Measurements from ENCODE around the gene MTHFR.

Gene MTHFR

GRCh38 chr1:11795238-11795890 lies 10.4 kb downstream of the MTHFR start:
- Mint-ChIP-seq H3K27me3 (no peaks in the 10 kb centered on the region), H3K27ac (no peak overlapping the region), H3K9me3 (no peaks in the 10 kb centered on the region), H3K4me1 (ENCODE audit: low read depth) (no peaks in the 10 kb centered on the region), H3K36me3 (ENCODE audit: low read depth) (peaks cover 78% of the 10 kb centered on the region), H3K4me3 (no peak overlapping the region)
- no peak for DNase-seq

DNA sequence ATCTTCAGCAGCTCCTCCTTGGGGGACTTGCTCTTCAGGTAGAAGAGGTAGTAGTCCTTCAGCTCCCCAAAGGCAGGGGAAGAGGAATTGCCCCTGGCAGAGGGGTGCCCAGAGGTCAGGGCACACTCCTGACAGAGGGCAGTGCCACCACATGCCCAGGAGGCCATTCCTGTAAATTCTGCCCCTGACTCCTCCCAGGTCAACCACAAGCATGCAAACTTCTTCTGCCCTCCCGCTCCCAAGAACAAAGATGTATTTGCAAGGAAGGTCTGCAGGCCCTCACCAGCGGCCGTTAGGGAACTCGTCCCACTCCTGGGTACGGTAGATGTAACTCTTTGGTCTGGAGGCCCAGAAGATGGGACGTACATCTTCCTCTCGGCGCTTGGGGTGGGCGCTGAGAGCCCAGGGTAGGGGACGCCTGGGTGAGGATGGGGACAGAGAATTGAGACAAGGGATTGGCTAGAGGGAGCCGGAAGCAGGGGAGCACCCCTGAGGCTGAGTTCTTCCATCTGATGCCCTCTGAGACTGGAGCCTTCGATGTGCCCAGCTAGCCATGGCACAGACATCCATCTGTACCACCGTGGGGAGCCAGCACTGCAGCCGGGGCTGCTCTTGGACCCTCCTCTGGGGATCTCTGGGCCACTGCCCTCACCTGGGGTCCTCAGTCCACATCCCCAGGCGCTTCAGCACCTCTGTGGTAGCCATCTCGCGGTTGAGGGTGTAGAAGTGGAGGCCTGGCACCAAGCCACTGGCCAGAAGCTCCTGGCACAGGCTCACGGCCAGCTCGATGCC lies 11.1 kb downstream of the MTHFR start:
- H3K36me3 Mint-ChIP-seq (ENCODE audit: low read depth) = peaks cover 71% of the 10 kb centered on the region
- DNase-seq = no peak

DNA sequence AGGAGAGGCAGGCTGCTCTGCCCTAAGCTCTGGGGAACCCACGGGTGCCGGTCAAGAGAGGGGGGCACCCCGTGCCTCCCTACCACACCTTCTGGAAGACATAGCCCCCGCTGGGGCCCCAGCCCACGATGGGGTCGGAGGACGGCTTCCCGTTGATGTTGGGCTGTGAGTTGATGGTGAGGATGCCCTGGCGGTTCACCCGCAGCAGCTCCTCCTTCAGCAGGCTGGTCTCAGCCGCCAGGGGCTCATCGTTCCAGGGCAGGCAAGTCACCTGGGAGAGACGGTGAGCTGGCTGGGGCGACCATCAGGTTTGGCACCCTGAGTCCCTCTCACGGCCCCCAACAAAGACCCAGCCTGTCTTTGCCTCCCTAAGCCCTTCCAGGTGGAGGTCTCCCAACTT lies 11.9 kb downstream of the MTHFR start:
- Mint-ChIP-seq H3K4me1 (ENCODE audit: low read depth) (no peaks in the 10 kb centered on the region), H3K9me3 (no peaks in the 10 kb centered on the region), H3K27me3 (no peaks in the 10 kb centered on the region), H3K36me3 (ENCODE audit: low read depth) (peaks cover 64% of the 10 kb centered on the region), H3K27ac (no peak overlapping the region), H3K4me3 (no peak overlapping the region)
- no peak for DNase-seq

More for the DNA sequence above, 11.1 kb downstream of the MTHFR start:
- Mint-ChIP-seq H3K4me1 (ENCODE audit: low read depth) (no peaks in the 10 kb centered on the region), H3K9me3 (no peaks in the 10 kb centered on the region), H3K4me3 (no peak overlapping the region), H3K27ac (no peak overlapping the region), H3K27me3 (no peaks in the 10 kb centered on the region)

DNA sequence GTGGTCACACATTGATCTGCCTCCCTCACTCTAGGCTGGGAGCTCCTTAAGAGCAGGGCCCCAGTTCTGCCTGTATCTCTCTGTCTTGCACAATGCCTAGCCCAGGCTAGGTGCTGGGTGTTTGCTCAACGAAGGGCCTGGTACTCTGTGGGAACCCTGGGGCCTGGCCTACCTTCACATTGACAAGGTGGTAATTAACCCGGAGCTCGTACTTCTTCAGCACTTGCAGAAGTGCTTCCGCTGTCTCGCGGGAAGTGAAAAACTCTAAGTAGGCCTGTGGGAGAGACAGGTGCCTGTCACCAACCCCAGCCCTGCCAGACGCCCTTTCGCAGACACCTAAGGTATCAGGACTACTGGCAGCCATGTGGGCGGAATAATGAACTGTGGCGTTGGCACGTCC lies 13.7 kb downstream of the MTHFR start:
- no peak for DNase-seq
- Mint-ChIP-seq H3K9me3 (no peaks in the 10 kb centered on the region), H3K27ac (no peak overlapping the region), H3K4me3 (no peak overlapping the region), H3K27me3 (no peaks in the 10 kb centered on the region), H3K4me1 (ENCODE audit: low read depth) (no peaks in the 10 kb centered on the region), H3K36me3 (ENCODE audit: low read depth) (peaks cover 54% of the 10 kb centered on the region)

DNA sequence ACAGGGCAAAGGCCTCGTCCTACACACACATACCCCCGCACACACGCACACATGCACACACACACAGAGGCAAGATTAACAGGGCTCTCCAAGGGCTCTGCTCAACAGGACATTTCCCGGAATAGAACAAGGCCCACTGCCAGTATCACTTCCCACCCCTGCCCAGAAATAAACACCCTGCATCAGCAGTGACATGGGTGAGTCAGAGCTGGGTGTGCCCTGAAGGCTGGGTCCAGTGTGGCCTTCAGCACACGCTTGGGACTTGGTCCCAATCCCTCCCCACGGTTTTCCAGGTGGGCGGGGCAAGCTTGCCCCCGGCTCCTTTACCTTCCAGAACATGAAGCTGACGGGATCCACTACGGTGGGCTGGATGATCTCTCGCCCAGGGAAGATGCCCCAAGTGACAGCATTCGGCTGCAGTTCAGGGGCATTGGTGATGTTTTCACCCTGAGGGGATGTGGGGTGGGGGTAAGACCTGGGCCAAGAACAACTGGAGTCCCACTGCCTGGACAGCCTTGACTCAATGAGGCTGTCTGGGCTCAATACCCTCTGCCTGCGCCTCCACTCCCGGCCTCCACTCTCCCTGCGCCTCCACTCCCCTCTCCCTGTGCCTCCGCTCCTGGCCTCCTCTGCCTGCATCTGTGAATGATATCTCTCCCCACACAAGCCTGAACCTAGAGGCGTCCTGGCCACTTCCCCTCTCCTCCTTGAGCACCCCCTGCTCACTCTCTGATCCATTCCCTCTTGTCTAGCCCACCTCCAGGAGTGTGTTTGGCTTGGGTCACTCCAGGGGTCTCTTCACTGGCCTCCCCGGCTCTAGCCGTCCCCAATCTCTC lies 14.7 kb downstream of the MTHFR start:
- DNase-seq = no peak
- no peaks in the 10 kb centered on the region for H3K4me1 Mint-ChIP-seq (ENCODE audit: low read depth)
- H3K4me3 Mint-ChIP-seq = no peak overlapping the region
- H3K27ac Mint-ChIP-seq = peak overlapping the region; percentile 55
- no peaks in the 10 kb centered on the region for H3K27me3 Mint-ChIP-seq
- no peaks in the 10 kb centered on the region for H3K9me3 Mint-ChIP-seq
- peaks cover 47% of the 10 kb centered on the region for H3K36me3 Mint-ChIP-seq (ENCODE audit: low read depth)

DNA sequence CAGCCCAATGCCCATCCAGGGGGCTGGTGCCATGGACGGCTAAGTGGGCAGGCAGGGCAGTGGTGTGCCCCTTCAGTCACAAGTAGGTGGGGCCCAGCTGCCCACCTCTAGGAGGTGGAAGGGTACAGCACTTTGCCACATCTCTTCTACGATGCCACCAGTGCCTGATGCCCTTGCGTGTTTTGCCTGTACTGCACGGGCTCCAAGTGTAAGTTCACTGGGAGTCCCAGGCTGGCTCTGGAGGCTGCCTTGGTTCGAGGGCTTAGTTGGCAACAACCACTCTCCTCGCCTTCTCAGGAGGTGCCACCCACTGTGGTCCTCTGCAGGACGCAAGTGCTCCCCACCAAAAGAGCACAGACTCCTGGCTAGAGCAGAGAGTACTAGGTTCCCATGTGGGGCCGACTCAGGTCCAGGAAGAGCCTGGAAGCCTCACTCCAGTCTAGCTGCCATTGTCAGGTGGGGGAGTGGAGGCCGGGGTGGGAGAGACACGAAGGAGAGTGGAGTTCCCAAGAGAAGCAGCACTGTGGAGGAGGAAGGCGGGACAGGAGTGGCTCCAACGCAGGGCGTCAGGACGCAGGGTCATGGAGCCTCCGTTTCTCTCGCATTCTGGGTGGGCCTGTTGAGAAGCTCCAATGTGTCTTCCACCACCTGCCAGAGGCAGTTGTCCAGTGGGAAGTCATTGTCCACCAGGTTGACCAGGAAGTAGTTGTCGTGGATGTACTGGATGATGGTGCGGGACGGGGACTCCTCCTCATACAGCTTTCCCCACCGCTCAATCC lies 15.5 kb downstream of the MTHFR start:
- DNase-seq = no peak
- Mint-ChIP-seq H3K27me3 (no peaks in the 10 kb centered on the region), H3K4me3 (no peak overlapping the region), H3K36me3 (ENCODE audit: low read depth) (peaks cover 39% of the 10 kb centered on the region), H3K27ac (peak overlapping the region; percentile 55), H3K4me1 (ENCODE audit: low read depth) (peaks cover 3% of the 10 kb centered on the region), H3K9me3 (no peaks in the 10 kb centered on the region)

DNA sequence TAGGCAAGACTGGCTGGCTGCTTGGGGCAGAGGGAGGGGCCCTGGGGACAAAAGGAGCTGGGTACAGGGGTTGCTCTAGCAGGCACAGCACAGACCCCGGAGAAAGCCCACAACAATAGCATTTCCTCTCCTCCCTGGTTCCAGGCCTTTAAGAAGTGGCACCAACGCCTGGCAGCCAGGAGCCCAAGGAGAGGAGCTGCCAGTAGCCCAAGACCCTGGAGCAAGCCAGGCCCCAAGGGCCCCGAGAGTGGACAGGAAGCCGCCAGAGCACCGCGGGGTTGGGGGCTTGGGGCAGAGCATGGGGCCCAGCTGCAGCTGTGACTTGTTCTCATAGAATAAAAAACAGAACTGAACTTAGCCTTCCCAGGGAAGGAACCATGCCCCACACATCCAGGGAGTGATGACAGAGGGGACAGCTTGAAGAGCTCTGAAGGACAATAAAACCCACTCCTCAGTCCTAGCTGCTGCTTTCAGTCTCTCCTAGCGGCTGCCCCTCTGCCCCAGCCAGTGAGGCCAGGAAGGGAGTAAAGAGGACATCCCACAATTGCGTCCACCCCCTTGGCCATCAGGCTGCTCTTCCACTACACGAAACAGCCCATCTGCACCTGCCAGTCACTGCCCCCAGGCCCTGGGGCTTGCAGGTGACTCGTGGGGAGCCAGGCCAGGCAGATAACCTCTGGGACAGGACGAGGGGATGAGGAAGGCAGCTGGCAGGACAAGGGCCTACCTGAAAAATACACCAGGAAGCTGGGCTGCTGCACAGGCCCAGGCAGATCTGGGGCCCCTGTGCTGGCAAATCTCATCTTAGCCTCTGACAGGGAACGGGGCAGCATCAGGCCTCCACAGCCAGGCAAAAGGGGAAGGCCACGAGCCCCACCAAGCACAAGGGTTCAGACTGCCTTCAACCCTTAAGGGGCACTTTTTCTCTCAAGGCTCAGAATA lies 16.4 kb downstream of the MTHFR start:
- Mint-ChIP-seq H3K4me3 (no peak overlapping the region), H3K36me3 (ENCODE audit: low read depth) (peaks cover 30% of the 10 kb centered on the region), H3K4me1 (ENCODE audit: low read depth) (peaks cover 6% of the 10 kb centered on the region), H3K27ac (peak overlapping the region; percentile 51), H3K27me3 (no peaks in the 10 kb centered on the region), H3K9me3 (no peaks in the 10 kb centered on the region)
- DNase-seq = no peak

GRCh38 chr1:11788549-11789053 lies 17.2 kb downstream of the MTHFR start:
- Mint-ChIP-seq H3K9me3 (no peaks in the 10 kb centered on the region), H3K36me3 (ENCODE audit: low read depth) (peaks cover 23% of the 10 kb centered on the region), H3K27ac (no peak overlapping the region)

GRCh38 chr1:11787804-11788436 lies 17.8 kb downstream of the MTHFR start:
- no peak overlapping the region for H3K4me3 Mint-ChIP-seq
- H3K36me3 Mint-ChIP-seq (ENCODE audit: low read depth) = peaks cover 22% of the 10 kb centered on the region
- no peaks in the 10 kb centered on the region for H3K9me3 Mint-ChIP-seq
- H3K4me1 Mint-ChIP-seq (ENCODE audit: low read depth) = peaks cover 6% of the 10 kb centered on the region
- no peak for DNase-seq
- H3K27me3 Mint-ChIP-seq = no peaks in the 10 kb centered on the region
- H3K27ac Mint-ChIP-seq = no peak overlapping the region

More at GRCh38 chr1:11788549-11789053, 17.2 kb downstream of the MTHFR start:
- Mint-ChIP-seq H3K27me3 (no peaks in the 10 kb centered on the region), H3K4me3 (no peak overlapping the region), H3K4me1 (ENCODE audit: low read depth) (peaks cover 6% of the 10 kb centered on the region)
- DNase-seq = no peak

DNA sequence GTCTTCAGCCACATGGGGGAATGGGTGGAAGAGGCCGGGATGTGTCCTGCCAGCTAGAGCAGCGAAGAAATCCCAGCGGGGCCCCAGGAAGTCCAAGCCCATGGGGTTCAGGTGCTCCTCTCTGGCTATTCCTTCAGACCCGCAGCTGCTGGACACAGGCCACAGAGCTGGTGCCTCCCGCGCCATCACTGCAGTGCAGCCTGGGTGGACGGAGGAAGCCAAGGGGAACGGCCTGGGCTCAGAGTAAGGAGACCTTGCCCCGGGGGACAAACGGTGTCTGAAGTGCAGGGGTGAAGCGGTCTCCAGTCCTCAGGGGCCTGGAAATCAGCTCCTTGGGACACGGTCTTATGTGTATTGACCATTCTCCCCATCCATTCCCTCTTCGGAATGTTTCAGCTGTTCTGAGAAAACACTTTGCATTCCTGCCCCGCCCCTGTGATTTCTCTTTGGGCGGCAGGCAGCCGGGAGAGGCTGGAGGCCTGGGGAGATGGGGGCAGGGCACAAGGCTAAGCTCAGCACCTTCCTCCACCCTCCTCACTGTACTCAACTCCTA lies 18.4 kb downstream of the MTHFR start:
- Mint-ChIP-seq H3K36me3 (ENCODE audit: low read depth) (peaks cover 18% of the 10 kb centered on the region), H3K4me1 (ENCODE audit: low read depth) (peaks cover 6% of the 10 kb centered on the region), H3K27ac (no peak overlapping the region), H3K9me3 (no peaks in the 10 kb centered on the region), H3K27me3 (no peaks in the 10 kb centered on the region), H3K4me3 (no peak overlapping the region)
- no peak for DNase-seq

GRCh38 chr1:11786168-11786567 lies 19.6 kb downstream of the MTHFR start:
- Mint-ChIP-seq H3K27me3 (no peaks in the 10 kb centered on the region), H3K9me3 (no peaks in the 10 kb centered on the region), H3K4me3 (no peak overlapping the region), H3K4me1 (ENCODE audit: low read depth) (peaks cover 6% of the 10 kb centered on the region), H3K27ac (no peak overlapping the region), H3K36me3 (ENCODE audit: low read depth) (peaks cover 7% of the 10 kb centered on the region)
- no peak for DNase-seq

- Mint-ChIP-seq H3K9me3 (no peaks in the 10 kb centered on the region), H3K4me3 (peak overlapping the region; percentile 29), H3K27me3 (no peaks in the 10 kb centered on the region), H3K27ac (no peak overlapping the region), H3K4me1 (ENCODE audit: low read depth) (peaks cover 6% of the 10 kb centered on the region), H3K36me3 (ENCODE audit: low read depth) (no peaks in the 10 kb centered on the region)
- DNase-seq = peak; percentile 68
These were observed 20.6 kb downstream of the MTHFR start for GRCh38 chr1:11784993-11785769.

Measured in activated T-cell treated with anti-CD3 and anti-CD28 coated beads, Interleukin-2, amount 50 U/mL, for 24 hours (primary cell).